ENCODE data around the gene AGTRAP.

Gene AGTRAP

DNA sequence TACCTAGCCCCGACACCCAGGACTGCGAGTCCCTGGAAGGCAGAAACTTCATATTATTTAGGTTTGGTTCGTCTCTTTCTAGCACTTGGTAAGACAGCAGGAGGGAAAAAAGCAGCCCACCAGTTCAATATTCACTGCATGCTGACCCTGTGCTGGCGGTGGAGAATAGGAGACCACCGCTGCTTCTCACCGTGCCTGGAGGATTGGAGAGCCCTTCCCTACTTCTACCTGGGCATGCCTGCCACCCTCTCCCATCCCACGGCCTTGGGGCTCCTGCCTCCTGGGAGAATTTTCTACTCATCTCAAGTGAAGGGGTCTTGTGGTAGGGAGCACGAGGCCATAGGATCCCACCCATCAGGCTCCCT lies 64.4 kb downstream of the AGTRAP start:
- no peak for DNase-seq (ENCODE audit: low spot score)

Data from GM03348 (cell line).